Type B pancreatic cell (in vitro differentiated cells): ENCODE measurements around the gene CABLES2. TPM values are rescaled to one million over a fixed set of nuclear protein-coding genes. Genes with fewer than 3 reads are reported as not detected.

Experiments used
- DNase-seq: peaks from one replicate; pipeline ENCODE4 v3.0.0; 2021; ENCODE audit warnings: mixed read lengths; ENCODE audit not compliant: unreplicated experiment; ENCODE audit errors: extremely low spot score
- H3K27ac Mint-ChIP-seq: 2 replicates; pipeline ENCODE4 v1.8.0; 2021; ENCODE audit warnings: mild to moderate bottlenecking, mixed read lengths
- H3K27me3 Mint-ChIP-seq: 2 replicates; pipeline ENCODE4 v1.8.0; 2021; ENCODE audit warnings: mixed read lengths
- H3K36me3 Mint-ChIP-seq: 2 replicates; pipeline ENCODE4 v1.8.0; 2021; ENCODE audit warnings: mixed read lengths
- H3K4me1 Mint-ChIP-seq: one replicate; pipeline ENCODE4 v1.8.0; 2021; ENCODE audit warnings: mixed read lengths; ENCODE audit not compliant: unreplicated experiment
- H3K4me3 Mint-ChIP-seq: 2 replicates; pipeline ENCODE4 v1.8.0; 2021; ENCODE audit warnings: mild to moderate bottlenecking, mixed read lengths
- H3K9me3 Mint-ChIP-seq: 2 replicates; pipeline ENCODE4 v1.8.0; 2021; ENCODE audit warnings: mixed read lengths
- CTCF ChIP-seq: fragments of 200-600 bp; sonication (generic); conservative IDR thresholded peaks from 2 replicates; pipeline ENCODE4 v1.5.0; 2021; ENCODE audit warnings: antibody characterized with exemption, mild to moderate bottlenecking
- total RNA-seq: library from RNA; stranded (reverse); gene quantifications from 2 replicates; pipeline ENCODE4 v1.2.1, GENCODE V29; 2021; ENCODE audit warnings: low replicate concordance

Gene CABLES2
- total RNA-seq, 1 donor from 2014 or later = 18.4 TPM

GRCh38 chr20:62396367-62397239 lies 10.5 kb downstream of the CABLES2 start:
- Mint-ChIP-seq H3K27ac (no peak overlapping the region), H3K4me3 (no peak overlapping the region), H3K4me1 (no peaks in the 10 kb centered on the region), H3K9me3 (no peaks in the 10 kb centered on the region), H3K36me3 (no peaks in the 10 kb centered on the region), H3K27me3 (no peaks in the 10 kb centered on the region)
- no peak for TF ChIP-seq CTCF
- no peak for DNase-seq

- H3K27ac Mint-ChIP-seq = no peak overlapping the region
- no peaks in the 10 kb centered on the region for H3K4me1 Mint-ChIP-seq
- no peaks in the 10 kb centered on the region for H3K36me3 Mint-ChIP-seq
Measured at GRCh38 chr20:62395311-62396242, 11.5 kb downstream of the CABLES2 start.

GRCh38 chr20:62394248-62395245 lies 12.5 kb downstream of the CABLES2 start:
- no peaks in the 10 kb centered on the region for H3K27me3 Mint-ChIP-seq
- H3K4me3 Mint-ChIP-seq = no peak overlapping the region
- H3K36me3 Mint-ChIP-seq = no peaks in the 10 kb centered on the region
- no peak for TF ChIP-seq CTCF
- H3K27ac Mint-ChIP-seq = no peak overlapping the region
- DNase-seq = no peak
- no peaks in the 10 kb centered on the region for H3K9me3 Mint-ChIP-seq
- no peaks in the 10 kb centered on the region for H3K4me1 Mint-ChIP-seq

More at GRCh38 chr20:62395311-62396242, 11.5 kb downstream of the CABLES2 start:
- Mint-ChIP-seq H3K4me3 (no peak overlapping the region), H3K27me3 (no peaks in the 10 kb centered on the region), H3K9me3 (no peaks in the 10 kb centered on the region)
- no peak for TF ChIP-seq CTCF
- DNase-seq = no peak

DNA sequence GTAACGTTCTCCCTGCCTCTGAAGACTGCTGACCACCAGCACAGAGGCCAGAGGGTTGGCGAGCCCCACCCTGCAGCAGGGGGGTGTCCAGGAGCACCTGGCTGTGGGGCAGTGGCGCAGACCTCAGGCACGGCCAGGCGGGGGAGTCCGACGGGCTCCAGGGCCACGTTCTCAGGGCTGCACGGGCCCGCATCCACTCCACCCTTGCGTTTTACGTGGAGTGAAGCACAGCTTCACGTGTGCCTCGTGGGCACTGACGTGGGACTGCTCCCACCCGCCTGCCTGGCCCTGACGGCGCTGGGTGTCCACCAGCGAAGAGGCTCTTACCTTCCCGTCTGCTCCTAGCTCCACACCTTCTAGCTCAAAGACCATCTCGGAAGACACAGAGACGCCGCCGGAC lies 13.3 kb downstream of the CABLES2 start:
- Mint-ChIP-seq H3K27me3 (no peaks in the 10 kb centered on the region), H3K9me3 (no peaks in the 10 kb centered on the region), H3K27ac (no peak overlapping the region), H3K4me1 (peaks cover 2% of the 10 kb centered on the region), H3K4me3 (no peak overlapping the region), H3K36me3 (peaks cover 5% of the 10 kb centered on the region)
- no peak for TF ChIP-seq CTCF
- no peak for DNase-seq

DNA sequence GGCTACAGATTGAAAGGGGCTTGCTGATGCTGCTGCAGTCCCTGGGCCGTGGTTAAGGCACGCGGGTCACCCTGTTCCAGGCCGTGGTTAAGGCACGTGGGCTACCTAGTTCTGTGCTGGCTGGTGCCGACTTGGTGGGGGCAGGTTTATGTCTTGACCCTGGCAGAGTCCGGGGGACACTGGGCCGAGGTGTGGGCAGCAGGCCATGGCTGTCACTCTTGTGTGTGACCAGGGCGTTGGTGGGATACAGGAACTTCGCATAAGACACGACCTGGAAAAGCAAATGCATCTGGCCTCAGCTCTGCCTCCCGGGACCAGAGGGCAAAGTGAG lies 13.8 kb downstream of the CABLES2 start:
- Mint-ChIP-seq H3K27ac (no peak overlapping the region), H3K27me3 (no peaks in the 10 kb centered on the region), H3K36me3 (peaks cover 7% of the 10 kb centered on the region), H3K4me1 (peaks cover 6% of the 10 kb centered on the region), H3K4me3 (no peak overlapping the region), H3K9me3 (no peaks in the 10 kb centered on the region)
- TF ChIP-seq CTCF = no peak
- no peak for DNase-seq
